ENCODE data around the gene THAP6.

THAP6 gene

DNA sequence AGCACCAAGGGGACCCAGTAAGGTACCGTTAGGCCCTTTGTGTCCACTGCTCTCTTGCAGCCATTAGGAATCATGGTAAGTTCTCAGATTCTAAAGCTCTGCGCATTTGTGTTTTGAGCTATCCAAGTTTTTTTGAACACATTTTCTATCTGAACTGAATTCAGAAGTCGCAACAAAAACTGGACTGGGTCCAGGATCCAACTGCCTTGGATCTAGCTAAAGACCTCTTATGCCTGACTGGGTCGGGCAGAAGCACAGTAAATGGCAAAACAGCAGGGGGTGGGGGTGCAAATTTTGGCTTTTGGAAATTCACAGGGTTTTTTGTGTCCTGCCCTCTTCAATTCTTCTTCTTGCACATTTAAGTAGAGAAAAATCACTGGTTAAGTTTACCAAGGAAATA is 30.1 kb upstream of the THAP6 start:
- Histone ChIP-seq H2BK12ac (ENCODE audit: low read length) (no peak overlapping the region), H3K9ac (ENCODE audit: low read length) (no peak overlapping the region), H3K18ac (ENCODE audit: low read length) (no peak overlapping the region), H4K12ac (ENCODE audit: low read depth, low read length) (no peak overlapping the region), H2BK5ac (ENCODE audit: low read depth, low read length, poor library complexity) (no peak overlapping the region), H3K23ac (ENCODE audit: low read length) (no peak overlapping the region), H2AK5ac (ENCODE audit: low read length) (no peak overlapping the region), H3K14ac (ENCODE audit: low read length) (no peak overlapping the region), H3K27me3 (ENCODE audit: insufficient read depth, low read length) (no peaks in the 10 kb centered on the region), H3K4me2 (ENCODE audit: low read length) (no peak overlapping the region), H4K8ac (ENCODE audit: low read depth, low read length) (no peak overlapping the region), H3K36me3 (ENCODE audit: control insufficient read depth in 1 of 2, insufficient read depth in 2 of 2, low read length in 2 of 2) (peaks cover 3 to 5% of the 10 kb centered on the region in 2 experiments), H2BK120ac (ENCODE audit: insufficient read depth, low read length, poor library complexity) (no peak overlapping the region), H4K91ac (ENCODE audit: low read depth, low read length) (no peak overlapping the region), H3K27ac (ENCODE audit: low read depth, low read length) (no peak overlapping the region), H3K4me1 (ENCODE audit: control insufficient read depth in 1 of 2, insufficient read depth in 2 of 2, low read length in 2 of 2) (no peaks in the 10 kb centered on the region), H3K79me1 (ENCODE audit: low read length) (no peaks in the 10 kb centered on the region), H2AFZ (ENCODE audit: insufficient read depth, low read length, poor library complexity) (no peak overlapping the region), H3K9me3 (ENCODE audit: insufficient read depth, low read depth, low read length) (no peaks in the 10 kb centered on the region), H3K4ac (ENCODE audit: low read depth, low read length) (no peak overlapping the region), H3K79me2 (ENCODE audit: control insufficient read depth, insufficient read depth, low read length, poor library complexity) (no peaks in the 10 kb centered on the region), H3K4me3 (ENCODE audit: low read depth, low read length) (no peak overlapping the region)
- WGBS (ENCODE audit: extremely low coverage, insufficient coverage, insufficient read length) = no CpG with 5 or more reads among the region's 4 CpGs
- DNase-seq = no peak

- Histone ChIP-seq H3K27ac (ENCODE audit: low read depth, low read length) (no peak overlapping the region), H3K23ac (ENCODE audit: low read length) (no peak overlapping the region), H3K4me1 (ENCODE audit: control insufficient read depth in 1 of 2, insufficient read depth in 2 of 2, low read length in 2 of 2) (no peaks in the 10 kb centered on the region), H3K79me1 (ENCODE audit: low read length) (no peaks in the 10 kb centered on the region), H2BK5ac (ENCODE audit: low read depth, low read length, poor library complexity) (no peak overlapping the region), H2AK5ac (ENCODE audit: low read length) (no peak overlapping the region), H3K36me3 (ENCODE audit: control insufficient read depth in 1 of 2, insufficient read depth in 2 of 2, low read length in 2 of 2) (peaks cover 0 to 2% of the 10 kb centered on the region in 2 experiments), H4K91ac (ENCODE audit: low read depth, low read length) (no peak overlapping the region), H3K9ac (ENCODE audit: low read length) (no peak overlapping the region), H3K18ac (ENCODE audit: low read length) (no peak overlapping the region), H4K12ac (ENCODE audit: low read depth, low read length) (no peak overlapping the region), H2BK12ac (ENCODE audit: low read length) (no peak overlapping the region), H3K4me3 (ENCODE audit: low read depth, low read length) (no peak overlapping the region), H3K4ac (ENCODE audit: low read depth, low read length) (no peak overlapping the region), H3K4me2 (ENCODE audit: low read length) (no peak overlapping the region), H3K14ac (ENCODE audit: low read length) (no peak overlapping the region), H3K27me3 (ENCODE audit: insufficient read depth, low read length) (no peaks in the 10 kb centered on the region), H4K8ac (ENCODE audit: low read depth, low read length) (no peak overlapping the region), H2BK120ac (ENCODE audit: insufficient read depth, low read length, poor library complexity) (no peak overlapping the region), H3K9me3 (ENCODE audit: insufficient read depth, low read depth, low read length) (no peaks in the 10 kb centered on the region), H3K79me2 (ENCODE audit: control insufficient read depth, insufficient read depth, low read length, poor library complexity) (no peaks in the 10 kb centered on the region), H2AFZ (ENCODE audit: insufficient read depth, low read length, poor library complexity) (no peak overlapping the region)
- no CpG with 5 or more reads among the region's 2 CpGs for WGBS (ENCODE audit: extremely low coverage, insufficient coverage, insufficient read length)
- DNase-seq = peak in 1 of 2 donors; percentile 57
Observed at GRCh38 chr4:75490155-75490554, 24.1 kb upstream of the THAP6 start.

- Histone ChIP-seq H4K12ac (ENCODE audit: low read depth, low read length) (no peak overlapping the region), H3K18ac (ENCODE audit: low read length) (no peak overlapping the region), H3K4me2 (ENCODE audit: low read length) (no peak overlapping the region), H4K91ac (ENCODE audit: low read depth, low read length) (no peak overlapping the region), H3K9ac (ENCODE audit: low read length) (no peak overlapping the region), H3K36me3 (ENCODE audit: control insufficient read depth in 1 of 2, insufficient read depth in 2 of 2, low read length in 2 of 2) (no peaks in the 10 kb centered on the region), H2AFZ (ENCODE audit: insufficient read depth, low read length, poor library complexity) (no peak overlapping the region), H3K79me1 (ENCODE audit: low read length) (no peaks in the 10 kb centered on the region), H3K4ac (ENCODE audit: low read depth, low read length) (no peak overlapping the region), H3K4me1 (ENCODE audit: control insufficient read depth in 1 of 2, insufficient read depth in 2 of 2, low read length in 2 of 2) (no peaks in the 10 kb centered on the region), H3K23ac (ENCODE audit: low read length) (no peak overlapping the region), H3K27ac (ENCODE audit: low read depth, low read length) (no peak overlapping the region), H3K27me3 (ENCODE audit: insufficient read depth, low read length) (no peaks in the 10 kb centered on the region), H3K9me3 (ENCODE audit: insufficient read depth, low read depth, low read length) (no peaks in the 10 kb centered on the region), H4K8ac (ENCODE audit: low read depth, low read length) (no peak overlapping the region), H2BK12ac (ENCODE audit: low read length) (no peak overlapping the region), H3K79me2 (ENCODE audit: control insufficient read depth, insufficient read depth, low read length, poor library complexity) (no peaks in the 10 kb centered on the region), H3K4me3 (ENCODE audit: low read depth, low read length) (no peak overlapping the region), H3K14ac (ENCODE audit: low read length) (no peak overlapping the region), H2AK5ac (ENCODE audit: low read length) (no peak overlapping the region), H2BK5ac (ENCODE audit: low read depth, low read length, poor library complexity) (no peak overlapping the region), H2BK120ac (ENCODE audit: insufficient read depth, low read length, poor library complexity) (no peak overlapping the region)
- WGBS (ENCODE audit: extremely low coverage, insufficient coverage, insufficient read length) = no CpG with 5 or more reads among the region's 1 CpG
- peak in 1 of 2 donors; percentile 6 for DNase-seq
Observed at GRCh38 chr4:75494563-75494962, 19.7 kb upstream of the THAP6 start.

GRCh38 chr4:75495476-75495875 is 18.8 kb upstream of the THAP6 start:
- H3K9me3 ChIP-seq (ENCODE audit: insufficient read depth, low read depth, low read length) = peaks cover 2% of the 10 kb centered on the region
- no peak overlapping the region for H2AFZ ChIP-seq (ENCODE audit: insufficient read depth, low read length, poor library complexity)
- no CpG with 5 or more reads among the region's 2 CpGs for WGBS (ENCODE audit: extremely low coverage, insufficient coverage, insufficient read length)
- H3K27ac ChIP-seq (ENCODE audit: low read depth, low read length) = no peak overlapping the region
- H3K23ac ChIP-seq (ENCODE audit: low read length) = no peak overlapping the region
- H3K79me1 ChIP-seq (ENCODE audit: low read length) = no peaks in the 10 kb centered on the region
- H4K8ac ChIP-seq (ENCODE audit: low read depth, low read length) = no peak overlapping the region
- H3K27me3 ChIP-seq (ENCODE audit: insufficient read depth, low read length) = no peaks in the 10 kb centered on the region
- no peak overlapping the region for H2BK12ac ChIP-seq (ENCODE audit: low read length)
- DNase-seq = no peak
- no peak overlapping the region for H2AK5ac ChIP-seq (ENCODE audit: low read length)
- H4K12ac ChIP-seq (ENCODE audit: low read depth, low read length) = no peak overlapping the region
- H3K4me3 ChIP-seq (ENCODE audit: low read depth, low read length) = no peak overlapping the region
- H3K18ac ChIP-seq (ENCODE audit: low read length) = no peak overlapping the region
- no peaks in the 10 kb centered on the region for H3K4me1 ChIP-seq (ENCODE audit: control insufficient read depth in 1 of 2, insufficient read depth in 2 of 2, low read length in 2 of 2)
- H3K14ac ChIP-seq (ENCODE audit: low read length) = no peak overlapping the region
- no peak overlapping the region for H4K91ac ChIP-seq (ENCODE audit: low read depth, low read length)
- H3K36me3 ChIP-seq (ENCODE audit: control insufficient read depth in 1 of 2, insufficient read depth in 2 of 2, low read length in 2 of 2) = peaks cover 0 to 3% of the 10 kb centered on the region in 2 experiments
- no peak overlapping the region for H2BK120ac ChIP-seq (ENCODE audit: insufficient read depth, low read length, poor library complexity)
- no peak overlapping the region for H2BK5ac ChIP-seq (ENCODE audit: low read depth, low read length, poor library complexity)
- H3K79me2 ChIP-seq (ENCODE audit: control insufficient read depth, insufficient read depth, low read length, poor library complexity) = no peaks in the 10 kb centered on the region
- H3K4me2 ChIP-seq (ENCODE audit: low read length) = no peak overlapping the region
- no peak overlapping the region for H3K4ac ChIP-seq (ENCODE audit: low read depth, low read length)
- H3K9ac ChIP-seq (ENCODE audit: low read length) = no peak overlapping the region
